ENCODE measurements around the gene DEFB124.

Gene DEFB124

GRCh38 chr20:31418307-31418706, 56.6 kb downstream of the DEFB124 start:
- TF ChIP-seq POLR2AphosphoS5 (IDR thresholded peaks at IDR 0.05; ENCODE audit: low read depth, low read length) (no peak), FOXP2 (optimal IDR thresholded peaks at IDR 0.05; ENCODE audit: borderline replicate concordance, extremely low read depth, extremely low read length, insufficient read depth) (no peak), REST (IDR thresholded peaks at IDR 0.05; ENCODE audit: insufficient read depth in 1 of 2, low read depth in 2 of 2, low read length in 2 of 2) (no peak), TAF1 (IDR thresholded peaks at IDR 0.05; ENCODE audit: borderline replicate concordance, insufficient read depth, low read length) (no peak), SIN3A (IDR thresholded peaks at IDR 0.05; ENCODE audit: borderline replicate concordance, insufficient read depth, low read length) (no peak)

GRCh38 chr20:31415653-31416052, 59.3 kb downstream of the DEFB124 start:
- no peak for TF ChIP-seq REST (IDR thresholded peaks at IDR 0.05; ENCODE audit: insufficient read depth in 1 of 2, low read depth in 2 of 2, low read length in 2 of 2)
- TF ChIP-seq FOXP2 (optimal IDR thresholded peaks at IDR 0.05; ENCODE audit: borderline replicate concordance, extremely low read depth, extremely low read length, insufficient read depth): no peak
- TF ChIP-seq SIN3A (IDR thresholded peaks at IDR 0.05; ENCODE audit: borderline replicate concordance, insufficient read depth, low read length): no peak

Measured in PFSK-1 (cell line).